Breast epithelium (tissue), 3 donors: ENCODE data around the gene SNRK.

Experiments
- CTCF ChIP-seq, 3 donors: fragments of 450-650 bp; IDR thresholded peaks; one replicate each; pipeline ENCODE4 v1.5.1; 2016 to 2017; ENCODE audit warnings: antibody characterized with exemption in 3 of 3, mild to moderate bottlenecking in 3 of 3, moderate library complexity in 3 of 3
- POLR2AphosphoS5 ChIP-seq, 3 donors: sonication (generic); formaldehyde crosslinking; IDR thresholded peaks; one replicate each; pipeline ENCODE4 v1.6.1; 2017; ENCODE audit warnings: antibody characterized with exemption in 3 of 3

GRCh38 chr3:43344520-43344919 is 58.2 kb downstream of the SNRK start:
- TF ChIP-seq CTCF (IDR thresholded peaks at IDR 0.05), result no peak
- no peak for TF ChIP-seq POLR2AphosphoS5 (IDR thresholded peaks at IDR 0.05)
